B cell (primary cell): ENCODE measurements around the gene CDK6.

Experiments used
- CTCF ChIP-seq: fragments of 200-600 bp; IDR thresholded peaks from one replicate; pipeline ENCODE4 v1.8.0; 2022; ENCODE audit warnings: antibody characterized with exemption, mild to moderate bottlenecking
- EZH2 ChIP-seq: IDR thresholded peaks from 2 replicates; pipeline ENCODE4 v1.6.1; 2012; ENCODE audit warnings: borderline replicate concordance, low read depth, mild to moderate bottlenecking, moderate library complexity, low read length; ENCODE audit not compliant: insufficient read depth, poor library complexity, severe bottlenecking

- TF ChIP-seq CTCF (no peak), EZH2 (no peak)
Measured at GRCh38 chr7:92797693-92798092, 38.7 kb downstream of the CDK6 start.
